Urinary bladder (tissue), 4 donors: ENCODE data around the gene MYCN. TPM values are rescaled to one million over a fixed set of nuclear protein-coding genes. Genes with fewer than 3 reads are reported as not detected.

Source experiments
- DNase-seq: peaks from one replicate; pipeline ENCODE4 v3.0.0-alpha.2; 2015; ENCODE audit errors: extremely low spot score
- H3K27ac ChIP-seq: one replicate; pipeline ENCODE4 v1.5.1; 2013; ENCODE audit warnings: low read depth, mild to moderate bottlenecking, moderate library complexity
- H3K36me3 ChIP-seq: one replicate; pipeline ENCODE4 v1.6.1; 2013; ENCODE audit warnings: mild to moderate bottlenecking, moderate library complexity; ENCODE audit not compliant: insufficient read depth
- H3K4me1 ChIP-seq: one replicate; pipeline ENCODE4 v1.6.1; 2013; ENCODE audit warnings: mild to moderate bottlenecking, moderate library complexity; ENCODE audit not compliant: insufficient read depth
- H3K4me3 ChIP-seq: one replicate; pipeline ENCODE4 v1.5.1; 2013; ENCODE audit warnings: low read depth, low read length
- WGBS: extraction: QIAGEN DNeasy Blood & Tissue Kit; methylation state at CpG from one replicate; pipeline ENCODE4 v1.1.7; 2013; 5-methylcytosine and 5-hydroxymethylcytosine counted together
- polyA plus RNA-seq: library from polyadenylated mRNA; stranded (reverse); fragments of 200-250 nt; gene quantifications from one replicate; pipeline ENCODE4 v1.2.3, GENCODE V29; 2013
- total RNA-seq: library from RNA; depleted of rRNA; stranded (reverse); fragments of >200 nt; gene quantifications from one replicate; pipeline ENCODE4 v1.2.3, GENCODE V29; 2014
- donor health status: healthy with polysubstance abuse.
- donor health status: healthy.

The MYCN gene
- total and polyA plus RNA-seq, 2 donors, result 0.35 to 3.3 TPM

GRCh38 chr2:15971831-15972522 is 31.6 kb downstream of the MYCN start:
- H3K4me3 ChIP-seq, result no peak overlapping the region
- WGBS, result 79% methylated on average over 7 of the region's 7 CpGs
- no peaks in the 10 kb centered on the region for H3K36me3 ChIP-seq
- DNase-seq, result no peak
- H3K4me1 ChIP-seq, result no peaks in the 10 kb centered on the region
- no peak overlapping the region for H3K27ac ChIP-seq

GRCh38 chr2:15973481-15974401 is 33.4 kb downstream of the MYCN start:
- no peaks in the 10 kb centered on the region for H3K4me1 ChIP-seq
- H3K4me3 ChIP-seq, result no peak overlapping the region
- H3K36me3 ChIP-seq, result no peaks in the 10 kb centered on the region
- no peak overlapping the region for H3K27ac ChIP-seq
- WGBS, result 51% methylated on average over 7 of the region's 7 CpGs
- DNase-seq, result no peak

- no peaks in the 10 kb centered on the region for H3K4me1 ChIP-seq
- no peak overlapping the region for H3K4me3 ChIP-seq
- whole genome bisulfite sequencing, result 91% methylated on average over 5 of the region's 5 CpGs
- H3K36me3 ChIP-seq, result no peaks in the 10 kb centered on the region
- H3K27ac ChIP-seq, result no peak overlapping the region
- DNase-seq, result no peak
Observed at GRCh38 chr2:15974565-15975260, 34.4 kb downstream of the MYCN start.

- WGBS, result 94% methylated on average over 3 of the region's 3 CpGs
- Histone ChIP-seq H3K27ac (no peak overlapping the region), H3K36me3 (no peaks in the 10 kb centered on the region), H3K4me3 (no peak overlapping the region), H3K4me1 (no peaks in the 10 kb centered on the region)
- DNase-seq, result no peak
Observed at GRCh38 chr2:15975261-15975600, 34.9 kb downstream of the MYCN start.

GRCh38 chr2:15975676-15976075 is 35.3 kb downstream of the MYCN start:
- H3K36me3 ChIP-seq, result no peaks in the 10 kb centered on the region
- no peak overlapping the region for H3K4me3 ChIP-seq
- WGBS, result 89% methylated on average over 5 of the region's 5 CpGs
- no peak overlapping the region for H3K27ac ChIP-seq
- DNase-seq, result no peak
- H3K4me1 ChIP-seq, result no peaks in the 10 kb centered on the region

- Histone ChIP-seq H3K27ac (no peak overlapping the region), H3K4me3 (no peak overlapping the region), H3K4me1 (no peaks in the 10 kb centered on the region), H3K36me3 (no peaks in the 10 kb centered on the region)
- 77% methylated on average over 7 of the region's 7 CpGs for WGBS
- DNase-seq, result no peak
Observed at GRCh38 chr2:15976354-15976753, 36.0 kb downstream of the MYCN start.

GRCh38 chr2:15979051-15979758 is 38.9 kb downstream of the MYCN start:
- H3K27ac ChIP-seq, result no peak overlapping the region
- H3K36me3 ChIP-seq, result no peaks in the 10 kb centered on the region
- 78% methylated on average over 9 of the region's 9 CpGs for WGBS
- no peak for DNase-seq
- no peak overlapping the region for H3K4me3 ChIP-seq
- H3K4me1 ChIP-seq, result no peaks in the 10 kb centered on the region

GRCh38 chr2:15979759-15980604 is 39.6 kb downstream of the MYCN start:
- H3K36me3 ChIP-seq, result no peaks in the 10 kb centered on the region
- no peak overlapping the region for H3K27ac ChIP-seq
- WGBS, result 86% methylated on average over 9 of the region's 9 CpGs
- DNase-seq, result no peak
- no peaks in the 10 kb centered on the region for H3K4me1 ChIP-seq
- no peak overlapping the region for H3K4me3 ChIP-seq

- Histone ChIP-seq H3K4me1 (no peaks in the 10 kb centered on the region), H3K36me3 (no peaks in the 10 kb centered on the region), H3K4me3 (no peak overlapping the region), H3K27ac (no peak overlapping the region)
- DNase-seq, result no peak
- WGBS, result 79% methylated on average over 14 of the region's 14 CpGs
Observed at GRCh38 chr2:15980605-15981098, 40.3 kb downstream of the MYCN start.

- DNase-seq, result no peak
- WGBS, result 93% methylated on average over 8 of the region's 8 CpGs
- Histone ChIP-seq H3K4me3 (no peak overlapping the region), H3K4me1 (no peaks in the 10 kb centered on the region), H3K27ac (no peak overlapping the region), H3K36me3 (no peaks in the 10 kb centered on the region)
Observed at GRCh38 chr2:15981646-15982045, 41.3 kb downstream of the MYCN start.

GRCh38 chr2:15982285-15983044 is 42.1 kb downstream of the MYCN start:
- DNase-seq, result no peak
- H3K4me1 ChIP-seq, result no peaks in the 10 kb centered on the region
- no peaks in the 10 kb centered on the region for H3K36me3 ChIP-seq
- H3K4me3 ChIP-seq, result no peak overlapping the region
- H3K27ac ChIP-seq, result no peak overlapping the region
- WGBS, result 49% methylated on average over 10 of the region's 10 CpGs

GRCh38 chr2:15983496-15983895 is 43.1 kb downstream of the MYCN start:
- Histone ChIP-seq H3K4me1 (no peaks in the 10 kb centered on the region), H3K4me3 (no peak overlapping the region), H3K36me3 (no peaks in the 10 kb centered on the region), H3K27ac (no peak overlapping the region)
- no peak for DNase-seq
- WGBS, result 90% methylated on average over 8 of the region's 8 CpGs
